Measurements from ENCODE around the gene PCOLCE2.

The PCOLCE2 gene

GRCh38 chr3:142808103-142808917, 80.6 kb downstream of the PCOLCE2 start:
- no peak for DNase-seq (ENCODE audit: low spot score)

- DNase-seq (ENCODE audit: low spot score): no peak
Measured at GRCh38 chr3:142802891-142803290, 86.0 kb downstream of the PCOLCE2 start.

DNA sequence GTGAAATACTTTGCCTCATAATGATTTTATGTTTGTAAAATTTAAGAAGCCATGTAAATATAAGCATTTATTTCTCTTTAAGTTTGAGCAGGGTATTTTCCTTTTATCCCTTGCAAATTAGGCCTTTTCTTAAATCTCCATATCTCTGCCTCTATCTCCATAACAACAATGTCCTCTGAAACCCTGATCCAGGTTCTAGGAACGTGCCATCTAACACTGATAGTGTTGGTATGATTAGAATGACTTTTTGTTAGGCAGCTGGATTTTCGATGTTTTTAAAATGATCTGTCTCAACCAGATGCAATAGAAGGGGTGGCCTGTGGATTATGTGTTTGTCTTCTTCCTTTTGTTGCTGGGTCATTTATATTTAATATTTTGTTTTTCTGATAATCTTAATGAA, 87.1 kb downstream of the PCOLCE2 start:
- no peak for DNase-seq (ENCODE audit: low spot score)

DNA sequence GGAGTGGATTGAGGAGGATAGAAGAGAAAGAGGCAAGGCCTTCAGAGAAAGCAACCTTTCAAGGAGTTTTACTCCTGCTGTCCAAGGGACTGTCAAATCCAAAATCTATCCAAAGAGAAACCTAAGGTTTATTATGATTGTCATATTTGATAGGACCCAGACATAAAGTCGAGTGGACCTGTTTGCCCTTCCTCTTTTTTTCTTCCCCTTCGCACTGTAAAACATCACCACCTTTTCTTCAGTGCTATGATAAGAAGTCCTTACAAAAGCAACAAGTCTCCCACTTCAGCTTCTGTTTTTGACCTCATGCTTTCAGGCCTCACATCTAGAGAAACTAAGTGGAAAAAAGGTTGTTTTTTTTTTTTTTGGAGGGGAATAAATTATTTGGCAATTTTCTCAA, 92.1 kb downstream of the PCOLCE2 start:
- DNase-seq (ENCODE audit: low spot score): no peak

GRCh38 chr3:142795332-142795731, 93.6 kb downstream of the PCOLCE2 start:
- no peak for DNase-seq (ENCODE audit: low spot score)

DNA sequence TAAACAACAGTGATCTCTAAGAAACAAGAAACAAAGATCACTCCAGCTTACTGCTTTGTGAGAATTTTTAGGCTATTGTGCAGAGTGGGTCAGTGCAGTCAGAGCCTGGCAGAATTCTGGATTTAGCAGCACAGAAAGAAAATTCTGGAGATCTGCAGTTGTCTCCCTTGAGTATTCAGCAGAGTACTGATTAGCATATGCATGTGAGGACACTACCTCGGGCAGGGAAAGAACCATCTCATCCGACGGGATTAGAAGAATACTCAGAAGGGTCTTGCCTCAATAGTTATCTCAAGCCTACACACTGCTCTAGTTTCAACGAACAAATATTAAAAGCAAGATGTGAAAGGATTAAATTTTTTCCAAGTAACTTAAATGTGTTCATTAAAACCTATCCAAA, 94.4 kb downstream of the PCOLCE2 start:
- no peak for DNase-seq (ENCODE audit: low spot score)

GRCh38 chr3:142787719-142788118, 101.2 kb downstream of the PCOLCE2 start:
- no peak for DNase-seq (ENCODE audit: low spot score)

- DNase-seq (ENCODE audit: low spot score): no peak
Measured at GRCh38 chr3:142785996-142786395, 102.9 kb downstream of the PCOLCE2 start.

GRCh38 chr3:142784228-142784627, 104.7 kb downstream of the PCOLCE2 start:
- DNase-seq (ENCODE audit: low spot score): no peak

DNA sequence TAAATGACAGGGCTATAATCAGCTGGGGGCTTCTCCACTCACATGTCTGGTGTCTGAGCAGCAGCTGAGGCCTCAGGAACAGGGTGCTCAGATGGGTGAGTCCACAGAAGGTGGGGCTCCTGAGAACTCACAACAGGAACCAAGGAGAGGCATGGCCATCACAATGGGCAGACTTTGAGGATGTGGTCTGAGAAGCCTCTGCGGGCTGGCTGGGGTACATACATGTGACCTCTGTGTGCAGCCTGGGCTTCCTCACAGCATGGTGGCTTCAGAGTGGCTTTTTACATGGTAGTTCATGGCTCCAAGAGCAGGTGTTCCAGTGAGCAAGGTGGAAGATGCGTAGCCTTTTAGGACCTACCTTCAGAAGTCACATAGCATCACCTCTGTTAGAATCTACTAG, 106.3 kb downstream of the PCOLCE2 start:
- DNase-seq (ENCODE audit: low spot score): no peak

- DNase-seq (ENCODE audit: low spot score): no peak
Measured at GRCh38 chr3:142779591-142779990, 109.3 kb downstream of the PCOLCE2 start.

- DNase-seq (ENCODE audit: low spot score): no peak
Measured at GRCh38 chr3:142778541-142778940, 110.3 kb downstream of the PCOLCE2 start.

GRCh38 chr3:142777927-142778326, 111.0 kb downstream of the PCOLCE2 start:
- peak; percentile 30 for DNase-seq (ENCODE audit: low spot score)

DNA sequence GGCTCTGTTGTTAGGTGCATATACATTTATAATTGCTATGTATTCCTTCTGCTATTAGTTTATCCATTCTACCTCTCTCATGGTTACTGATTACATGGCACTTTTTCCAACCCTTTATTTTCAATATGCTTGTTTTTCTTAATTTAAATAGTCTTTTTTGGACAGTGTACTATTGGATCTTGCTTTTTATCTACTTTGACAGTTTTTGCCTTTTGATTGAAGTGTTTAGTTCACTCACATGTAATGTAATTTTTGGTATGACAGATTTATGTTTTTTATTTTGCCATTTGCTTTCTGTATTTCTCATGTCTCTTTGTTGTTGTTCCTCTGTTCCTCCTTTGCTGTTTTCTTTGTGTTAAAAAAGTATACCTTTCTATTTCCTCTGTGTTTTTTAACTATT, 120.5 kb downstream of the PCOLCE2 start:
- no peak for DNase-seq (ENCODE audit: low spot score)

Data from D341Med (cell line).